ENCODE measurements around the gene SSBP4.
"Not testable (repeated sequence)": the region's sequence is repeated elsewhere in the genome, so short reads cannot be mapped to it uniquely, and the experiment has no call there.

The SSBP4 gene

GRCh38 chr19:18396471-18397241, 22.5 kb upstream of the SSBP4 start:
- DNase-seq = no peak

GRCh38 chr19:18397242-18398202, 21.7 kb upstream of the SSBP4 start, which contains the start of gene LRRC25:
TSS of gene LRRC25 (minus strand) at chr19:18397622. CDS start at chr19:18396963, 659 bp downstream.
- DNase-seq = peak; percentile 38

GRCh38 chr19:18399008-18399407, 20.2 kb upstream of the SSBP4 start:
- DNase-seq = no peak

- DNase-seq = peak; percentile 84
These were observed 17.6 kb upstream of the SSBP4 start for GRCh38 chr19:18401580-18402112.

GRCh38 chr19:18402455-18403248, 16.5 kb upstream of the SSBP4 start:
- not testable (repeated sequence) for DNase-seq

GRCh38 chr19:18405754-18406153, 13.4 kb upstream of the SSBP4 start:
- DNase-seq = not testable (repeated sequence)

- no peak for DNase-seq
These were observed 12.4 kb upstream of the SSBP4 start for GRCh38 chr19:18406749-18407148.

- peak; percentile 21 for DNase-seq
These were observed 11.1 kb upstream of the SSBP4 start for GRCh38 chr19:18408053-18408476.

- DNase-seq = peak; percentile 20
These were observed 6.5 kb upstream of the SSBP4 start for GRCh38 chr19:18412610-18413239.

- peak; percentile 71 for DNase-seq
These were observed 4.6 kb upstream of the SSBP4 start for GRCh38 chr19:18414504-18415177.

- DNase-seq = peak; percentile 92
These were observed 3.9 kb upstream of the SSBP4 start for GRCh38 chr19:18415178-18415867.

GRCh38 chr19:18416778-18417249, 2.4 kb upstream of the SSBP4 start:
- peak; percentile 96 for DNase-seq

- DNase-seq = peak; percentile 95
These were observed 1.8 kb upstream of the SSBP4 start for GRCh38 chr19:18417250-18418028.

GRCh38 chr19:18418029-18418482, 1.1 kb upstream of the SSBP4 start:
- no peak for DNase-seq

- peak; percentile 59 for DNase-seq
These were observed 559 bp upstream of the SSBP4 start for GRCh38 chr19:18418483-18419194.

GRCh38 chr19:18419699-18420460, 682 bp downstream of the SSBP4 start:
- DNase-seq = peak; percentile 72

- DNase-seq = no peak
These were observed 1.7 kb downstream of the SSBP4 start for GRCh38 chr19:18420930-18421329.

- DNase-seq = no peak
These were observed 2.3 kb downstream of the SSBP4 start for GRCh38 chr19:18421371-18421959.
